Measurements from ENCODE around the gene ICAM2. TPM values are rescaled to one million over a fixed set of nuclear protein-coding genes. Genes with fewer than 3 reads are reported as not detected.
A peak's percentile ranks its signal among the peaks of the same experiment; 100 is the strongest.

ICAM2 gene
- total RNA-seq, 4 donors from 2014 or later = 18.0 to 95.1 (median 36.3) TPM

GRCh38 chr17:64060331-64060730 is 39.9 kb upstream of the ICAM2 start:
- Histone ChIP-seq H3K27ac (no peak overlapping the region), H3K4me3 (no peak overlapping the region), H3K4me1 (no peaks in the 10 kb centered on the region), H3K27me3 (no peaks in the 10 kb centered on the region), H3K36me3 (peaks cover 0 to 78% (median 12%) of the 10 kb centered on the region in 3 donors), H3K9me3 (no peaks in the 10 kb centered on the region)
- TF ChIP-seq EP300 (IDR thresholded peaks at IDR 0.05) (peak in 1 of 2 donors; percentile 48), CTCF (IDR thresholded peaks at IDR 0.05) (no peak), POLR2A (IDR thresholded peaks at IDR 0.05) (no peak)
- 70 to 82% methylated on average over 5 of the region's 5 CpGs for WGBS, 2 donors
- DNase-seq (ENCODE audit: low spot score in 2 of 2) = no peak

- H3K27me3 ChIP-seq = no peaks in the 10 kb centered on the region
- H3K4me1 ChIP-seq = no peaks in the 10 kb centered on the region
- H3K36me3 ChIP-seq = peaks cover 0 to 78% (median 12%) of the 10 kb centered on the region in 3 donors
- no peaks in the 10 kb centered on the region for H3K9me3 ChIP-seq
- H3K4me3 ChIP-seq = no peak overlapping the region
- no peak for TF ChIP-seq CTCF (IDR thresholded peaks at IDR 0.05)
- no peak for TF ChIP-seq EP300 (IDR thresholded peaks at IDR 0.05)
- DNase-seq (ENCODE audit: low spot score in 2 of 2) = no peak
- no peak overlapping the region for H3K27ac ChIP-seq
- 94 to 98% methylated on average over 2 of the region's 2 CpGs for WGBS, 2 donors
Observed at GRCh38 chr17:64059756-64060155, 39.3 kb upstream of the ICAM2 start.

- Histone ChIP-seq H3K27me3 (no peaks in the 10 kb centered on the region), H3K4me3 (no peak overlapping the region), H3K4me1 (no peaks in the 10 kb centered on the region), H3K27ac (no peak overlapping the region), H3K9me3 (no peaks in the 10 kb centered on the region), H3K36me3 (peaks cover 0 to 78% (median 12%) of the 10 kb centered on the region in 3 donors)
- no peak for DNase-seq (ENCODE audit: low spot score in 2 of 2)
- WGBS, 2 donors = 72 to 73% methylated on average over 5 of the region's 5 CpGs
- no peak for TF ChIP-seq CTCF (IDR thresholded peaks at IDR 0.05)
Observed at GRCh38 chr17:64058621-64059020, 38.2 kb upstream of the ICAM2 start.

- Histone ChIP-seq H3K4me1 (no peaks in the 10 kb centered on the region), H3K4me3 (no peak overlapping the region), H3K27ac (no peak overlapping the region), H3K27me3 (no peaks in the 10 kb centered on the region), H3K9me3 (no peaks in the 10 kb centered on the region), H3K36me3 (peaks cover 0 to 86% (median 16%) of the 10 kb centered on the region in 3 donors)
- 93 to 95% methylated on average over 9 of the region's 9 CpGs for WGBS, 2 donors
- TF ChIP-seq EP300 (IDR thresholded peaks at IDR 0.05) (no peak), CTCF (IDR thresholded peaks at IDR 0.05) (no peak), POLR2A (IDR thresholded peaks at IDR 0.05) (no peak)
- no peak for DNase-seq (ENCODE audit: low spot score in 2 of 2)
Observed at GRCh38 chr17:64057701-64058263, 37.3 kb upstream of the ICAM2 start.

GRCh38 chr17:64056269-64057005 is 36.0 kb upstream of the ICAM2 start:
- TF ChIP-seq POLR2A (IDR thresholded peaks at IDR 0.05) (no peak), CTCF (IDR thresholded peaks at IDR 0.05) (no peak), EP300 (IDR thresholded peaks at IDR 0.05) (no peak)
- Histone ChIP-seq H3K9me3 (no peaks in the 10 kb centered on the region), H3K36me3 (peaks cover 0 to 92% (median 16%) of the 10 kb centered on the region in 3 donors), H3K4me1 (no peaks in the 10 kb centered on the region), H3K4me3 (no peak overlapping the region), H3K27me3 (no peaks in the 10 kb centered on the region), H3K27ac (no peak overlapping the region)
- no peak for DNase-seq (ENCODE audit: low spot score in 2 of 2)
- WGBS, 2 donors = 75 to 76% methylated on average over 12 of the region's 12 CpGs

Measured in tibial nerve (tissue), 4 donors.